Activated CD4-positive, alpha-beta memory T cell treated with anti-CD3 and anti-CD28 coated beads for 36 hours (primary cell): Measurements from ENCODE around the gene NCKAP5. TPM values are rescaled to one million over a fixed set of nuclear protein-coding genes. Genes with fewer than 3 reads are reported as not detected.

Experiments
- CTCF ChIA-PET: fragments of 350-600 bp; sonication (Branson Sonifier 250); formaldehyde crosslinking; loops from one replicate; lab custom pipeline; 2021; ENCODE audit warnings: antibody characterized with exemption, inconsistent platforms; lab: Charles Lee
- POLR2A ChIA-PET: fragments of 350-600 bp; sonication (Branson Sonifier 250); formaldehyde crosslinking; loops from one replicate; lab custom pipeline; 2021; ENCODE audit warnings: antibody characterized with exemption; lab: Charles Lee
- DNase-seq: peaks from one replicate; pipeline ENCODE4 v3.0.0-alpha.2; 2020
- H3K27ac Mint-ChIP-seq: one replicate; pipeline ENCODE4 v1.8.0; 2021; ENCODE audit warnings: mixed read lengths
- H3K27me3 Mint-ChIP-seq: one replicate; pipeline ENCODE4 v1.8.0; 2021; ENCODE audit warnings: mixed read lengths
- H3K36me3 Mint-ChIP-seq: one replicate; pipeline ENCODE4 v1.8.0; 2021; ENCODE audit warnings: mixed read lengths
- H3K4me1 Mint-ChIP-seq: one replicate; pipeline ENCODE4 v1.8.0; 2021; ENCODE audit warnings: low read depth, mixed read lengths
- H3K4me3 Mint-ChIP-seq: one replicate; pipeline ENCODE4 v1.8.0; 2021; ENCODE audit warnings: mild to moderate bottlenecking, mixed read lengths
- H3K9me3 Mint-ChIP-seq: one replicate; pipeline ENCODE4 v1.8.0; 2021; ENCODE audit warnings: mixed read lengths
- intact Hi-C: fragments of 100-400 bp; cut with micrococcal nuclease; formaldehyde crosslinking; loops from one replicate; pipeline ENCODE4 v1.15.1; 2023
- total RNA-seq, 2 experiments: library from RNA; stranded (reverse); gene quantifications; one replicate each; pipeline ENCODE4 v1.2.3, GENCODE V29; 2021

The NCKAP5 gene
- total RNA-seq, 2 experiments from 2014 or later, result not detected

GRCh38 chr2:132734961-132735360 is 833.3 kb downstream of the NCKAP5 start:
- no peak overlapping the region for H3K27ac Mint-ChIP-seq
- no peaks in the 10 kb centered on the region for H3K27me3 Mint-ChIP-seq
- ChIA-PET CTCF (no interaction called here), POLR2A (no interaction called here)
- no peak for DNase-seq
- no peak overlapping the region for H3K4me3 Mint-ChIP-seq
- H3K4me1 Mint-ChIP-seq, result no peaks in the 10 kb centered on the region
- intact Hi-C loops, result no loop called here
- H3K36me3 Mint-ChIP-seq, result no peaks in the 10 kb centered on the region
- peaks cover 4% of the 10 kb centered on the region for H3K9me3 Mint-ChIP-seq

- Mint-ChIP-seq H3K9me3 (peaks cover 4% of the 10 kb centered on the region), H3K36me3 (no peaks in the 10 kb centered on the region), H3K4me1 (no peaks in the 10 kb centered on the region), H3K27ac (no peak overlapping the region), H3K4me3 (no peak overlapping the region), H3K27me3 (no peaks in the 10 kb centered on the region)
- intact Hi-C loops, result no loop called here
- no peak for DNase-seq
- POLR2A ChIA-PET, result no interaction called here
- CTCF ChIA-PET, result no interaction called here
Measured at GRCh38 chr2:132733094-132733493, 835.2 kb downstream of the NCKAP5 start.

GRCh38 chr2:132732694-132733093 is 835.6 kb downstream of the NCKAP5 start:
- POLR2A ChIA-PET, result no interaction called here
- H3K27me3 Mint-ChIP-seq, result no peaks in the 10 kb centered on the region
- intact Hi-C loops, result no loop called here
- H3K27ac Mint-ChIP-seq, result no peak overlapping the region
- no peaks in the 10 kb centered on the region for H3K36me3 Mint-ChIP-seq
- no peak overlapping the region for H3K4me3 Mint-ChIP-seq
- no peaks in the 10 kb centered on the region for H3K4me1 Mint-ChIP-seq
- CTCF ChIA-PET, result no interaction called here
- DNase-seq, result no peak
- peaks cover 4% of the 10 kb centered on the region for H3K9me3 Mint-ChIP-seq

DNA sequence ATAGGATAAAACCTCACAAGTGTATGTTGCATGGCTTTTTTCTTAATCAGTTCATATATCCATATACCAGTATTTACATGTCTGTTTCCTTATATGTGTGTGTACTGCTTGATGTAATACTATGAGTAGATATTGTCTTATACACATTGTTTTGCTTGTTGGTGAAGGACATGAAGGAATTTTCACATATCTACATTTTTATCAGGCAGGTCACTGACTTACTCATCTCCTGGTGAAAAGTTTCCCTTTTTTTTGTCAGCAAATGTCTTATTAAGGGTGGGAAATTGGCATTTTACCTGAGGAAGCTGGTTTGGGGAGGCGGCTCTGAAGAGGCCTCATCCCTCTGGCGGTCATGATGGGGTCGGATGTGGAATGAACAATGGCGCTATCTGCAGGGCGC is 836.8 kb downstream of the NCKAP5 start:
- Mint-ChIP-seq H3K4me3 (no peak overlapping the region), H3K27ac (no peak overlapping the region), H3K9me3 (peaks cover 4% of the 10 kb centered on the region), H3K36me3 (no peaks in the 10 kb centered on the region), H3K4me1 (no peaks in the 10 kb centered on the region), H3K27me3 (no peaks in the 10 kb centered on the region)
- no peak for DNase-seq
- POLR2A ChIA-PET, result no interaction called here
- intact Hi-C loops, result no loop called here
- CTCF ChIA-PET, result no interaction called here

- H3K27me3 Mint-ChIP-seq, result no peaks in the 10 kb centered on the region
- no peaks in the 10 kb centered on the region for H3K4me1 Mint-ChIP-seq
- H3K4me3 Mint-ChIP-seq, result no peak overlapping the region
- H3K9me3 Mint-ChIP-seq, result peaks cover 4% of the 10 kb centered on the region
- intact Hi-C loops, result no loop called here
- no peak for DNase-seq
- no peaks in the 10 kb centered on the region for H3K36me3 Mint-ChIP-seq
- CTCF ChIA-PET, result no interaction called here
- POLR2A ChIA-PET, result no interaction called here
- no peak overlapping the region for H3K27ac Mint-ChIP-seq
Measured at GRCh38 chr2:132730611-132731010, 837.7 kb downstream of the NCKAP5 start.

- H3K9me3 Mint-ChIP-seq, result peaks cover 4% of the 10 kb centered on the region
- H3K4me1 Mint-ChIP-seq, result no peaks in the 10 kb centered on the region
- DNase-seq, result no peak
- H3K4me3 Mint-ChIP-seq, result no peak overlapping the region
- ChIA-PET POLR2A (no interaction called here), CTCF (no interaction called here)
- intact Hi-C loops, result no loop called here
- no peaks in the 10 kb centered on the region for H3K36me3 Mint-ChIP-seq
- H3K27me3 Mint-ChIP-seq, result no peaks in the 10 kb centered on the region
- no peak overlapping the region for H3K27ac Mint-ChIP-seq
Measured at GRCh38 chr2:132729522-132729921, 838.7 kb downstream of the NCKAP5 start.

DNA sequence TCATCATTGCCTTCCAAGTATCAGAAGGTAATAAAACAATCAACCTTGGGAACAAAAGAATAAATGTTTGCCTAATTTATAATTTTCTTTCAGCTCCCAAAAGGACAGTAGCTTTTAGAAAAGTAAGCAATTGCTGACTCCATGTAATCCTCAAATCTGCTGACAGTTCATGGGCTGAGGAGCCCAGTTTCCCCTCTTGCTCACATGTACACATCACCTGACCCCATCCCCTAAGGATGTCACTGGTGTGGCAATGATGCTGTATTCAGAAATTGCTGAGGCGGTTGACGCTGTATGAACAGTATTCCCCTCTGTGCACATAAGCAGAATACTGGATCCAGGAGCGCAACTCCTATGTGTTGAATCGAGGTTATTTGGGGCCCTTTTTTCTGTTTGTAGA is 842.1 kb downstream of the NCKAP5 start:
- CTCF ChIA-PET, result no interaction called here
- H3K27me3 Mint-ChIP-seq, result no peaks in the 10 kb centered on the region

DNA sequence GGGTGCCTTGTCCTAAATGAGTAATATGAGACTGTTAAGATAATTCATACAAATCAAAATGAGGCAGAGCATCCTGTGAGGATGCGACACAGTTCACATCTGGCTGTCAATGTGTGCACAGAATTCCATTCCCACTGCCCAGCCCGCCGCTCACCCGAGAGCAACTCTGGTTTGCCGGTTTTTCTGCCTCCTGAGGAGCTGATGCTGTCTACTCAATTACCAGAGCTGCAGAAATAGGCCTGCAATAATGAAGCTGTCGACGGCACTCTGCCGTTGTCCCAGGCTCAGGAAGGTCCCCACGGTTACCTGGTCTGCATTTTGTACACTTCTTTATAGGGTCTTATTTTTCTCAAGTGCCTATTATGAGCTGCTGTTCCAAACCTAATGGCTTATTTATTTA is 842.5 kb downstream of the NCKAP5 start:
- Mint-ChIP-seq H3K27me3 (no peaks in the 10 kb centered on the region), H3K4me3 (no peak overlapping the region), H3K36me3 (no peaks in the 10 kb centered on the region), H3K4me1 (no peaks in the 10 kb centered on the region), H3K27ac (no peak overlapping the region), H3K9me3 (no peaks in the 10 kb centered on the region)
- POLR2A ChIA-PET, result no interaction called here
- CTCF ChIA-PET, result no interaction called here
- intact Hi-C loops, result no loop called here
- no peak for DNase-seq

More for the DNA sequence above, 842.1 kb downstream of the NCKAP5 start:
- Mint-ChIP-seq H3K36me3 (no peaks in the 10 kb centered on the region), H3K9me3 (no peaks in the 10 kb centered on the region), H3K4me1 (no peaks in the 10 kb centered on the region), H3K27ac (no peak overlapping the region), H3K4me3 (no peak overlapping the region)
- no peak for DNase-seq
- POLR2A ChIA-PET, result no interaction called here
- intact Hi-C loops, result no loop called here

- Mint-ChIP-seq H3K27me3 (no peaks in the 10 kb centered on the region), H3K27ac (no peak overlapping the region), H3K36me3 (no peaks in the 10 kb centered on the region), H3K4me3 (no peak overlapping the region), H3K9me3 (no peaks in the 10 kb centered on the region), H3K4me1 (no peaks in the 10 kb centered on the region)
- no peak for DNase-seq
- CTCF ChIA-PET, result no interaction called here
- intact Hi-C loops, result no loop called here
- POLR2A ChIA-PET, result no interaction called here
Measured at GRCh38 chr2:132725148-132725547, 843.1 kb downstream of the NCKAP5 start.

GRCh38 chr2:132721938-132722337 is 846.3 kb downstream of the NCKAP5 start:
- Mint-ChIP-seq H3K9me3 (no peaks in the 10 kb centered on the region), H3K4me3 (no peak overlapping the region), H3K4me1 (no peaks in the 10 kb centered on the region), H3K36me3 (no peaks in the 10 kb centered on the region), H3K27me3 (no peaks in the 10 kb centered on the region), H3K27ac (no peak overlapping the region)
- DNase-seq, result no peak
- ChIA-PET POLR2A (no interaction called here), CTCF (no interaction called here)
- intact Hi-C loops, result no loop called here

DNA sequence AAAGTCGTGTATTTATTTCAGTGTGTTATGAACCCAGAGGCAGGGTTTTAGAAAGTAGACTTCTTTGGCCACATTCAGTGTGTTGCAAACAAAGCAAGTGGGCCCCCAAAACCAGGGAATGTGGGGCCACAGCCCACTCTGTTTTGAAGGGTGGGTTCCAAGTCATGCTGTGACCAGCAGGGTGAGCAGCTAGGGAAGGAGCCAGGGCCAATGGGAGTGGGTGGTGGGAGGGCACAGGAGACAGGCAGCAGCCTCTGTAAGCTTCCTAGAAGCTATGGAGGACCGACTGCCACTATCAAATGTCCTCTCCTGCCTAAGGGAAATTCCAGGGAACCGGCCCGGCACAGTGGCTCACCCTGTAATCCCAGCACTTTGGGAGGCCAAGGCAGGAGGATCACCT is 847.9 kb downstream of the NCKAP5 start:
- Mint-ChIP-seq H3K27ac (no peak overlapping the region), H3K27me3 (no peaks in the 10 kb centered on the region), H3K4me1 (no peaks in the 10 kb centered on the region), H3K9me3 (no peaks in the 10 kb centered on the region), H3K4me3 (no peak overlapping the region), H3K36me3 (no peaks in the 10 kb centered on the region)
- intact Hi-C loops, result no loop called here
- ChIA-PET CTCF (no interaction called here), POLR2A (no interaction called here)
- DNase-seq, result no peak

- Mint-ChIP-seq H3K27ac (no peak overlapping the region), H3K9me3 (no peaks in the 10 kb centered on the region)
Measured at GRCh38 chr2:132719480-132719879, 848.8 kb downstream of the NCKAP5 start.

GRCh38 chr2:132716954-132717353 is 851.3 kb downstream of the NCKAP5 start:
- intact Hi-C loops, result no loop called here
- no peak for DNase-seq
- Mint-ChIP-seq H3K4me3 (no peak overlapping the region), H3K36me3 (no peaks in the 10 kb centered on the region), H3K27ac (no peak overlapping the region), H3K4me1 (no peaks in the 10 kb centered on the region), H3K27me3 (no peaks in the 10 kb centered on the region), H3K9me3 (no peaks in the 10 kb centered on the region)
- CTCF ChIA-PET, result no interaction called here
- POLR2A ChIA-PET, result no interaction called here

More at GRCh38 chr2:132719480-132719879, 848.8 kb downstream of the NCKAP5 start:
- Mint-ChIP-seq H3K4me1 (no peaks in the 10 kb centered on the region), H3K27me3 (no peaks in the 10 kb centered on the region), H3K4me3 (no peak overlapping the region), H3K36me3 (no peaks in the 10 kb centered on the region)
- POLR2A ChIA-PET, result no interaction called here
- intact Hi-C loops, result no loop called here
- CTCF ChIA-PET, result no interaction called here
- no peak for DNase-seq
